IPS DF 6.9 (cell line): ENCODE measurements around the gene SPATA6.
"Not testable (repeated sequence)": the region's sequence is repeated elsewhere in the genome, so short reads cannot be mapped to it uniquely, and the experiment has no call there.

Source experiments
- DNase-seq: peaks from one replicate; pipeline ENCODE4 v3.0.0-alpha.2; 2013; ENCODE audit warnings: low read depth, low spot score
- H3K27ac ChIP-seq: one replicate; pipeline ENCODE4 v1.5.1; 2013; ENCODE audit warnings: low read length, control low read depth
- H3K27me3 ChIP-seq: 2 replicates; pipeline ENCODE4 v1.6.1; 2013; ENCODE audit warnings: mild to moderate bottlenecking, low read length; ENCODE audit not compliant: control insufficient read depth, insufficient read depth
- H3K36me3 ChIP-seq: 2 replicates; pipeline ENCODE4 v1.6.1; 2013; ENCODE audit warnings: low read length; ENCODE audit not compliant: control insufficient read depth, insufficient read depth
- H3K4me1 ChIP-seq: 2 replicates; pipeline ENCODE4 v1.6.1; 2013; ENCODE audit warnings: low read length; ENCODE audit not compliant: control insufficient read depth, insufficient read depth
- H3K4me3 ChIP-seq: 2 replicates; pipeline ENCODE4 v1.5.1; 2013; ENCODE audit warnings: mild to moderate bottlenecking, low read length
- H3K9me3 ChIP-seq: 2 replicates; pipeline ENCODE4 v1.6.1; 2013; ENCODE audit warnings: low read length, inconsistent platforms; ENCODE audit not compliant: control insufficient read depth, insufficient read depth
- WGBS: extraction: QIAGEN DNeasy Blood & Tissue Kit; methylation state at CpG from one replicate; pipeline ENCODE4 v1.1.7; 2013; ENCODE audit warnings: mixed read lengths, missing lambda C conversion rate; ENCODE audit not compliant: insufficient read length, insufficient coverage; 5-methylcytosine and 5-hydroxymethylcytosine counted together

SPATA6 gene

DNA sequence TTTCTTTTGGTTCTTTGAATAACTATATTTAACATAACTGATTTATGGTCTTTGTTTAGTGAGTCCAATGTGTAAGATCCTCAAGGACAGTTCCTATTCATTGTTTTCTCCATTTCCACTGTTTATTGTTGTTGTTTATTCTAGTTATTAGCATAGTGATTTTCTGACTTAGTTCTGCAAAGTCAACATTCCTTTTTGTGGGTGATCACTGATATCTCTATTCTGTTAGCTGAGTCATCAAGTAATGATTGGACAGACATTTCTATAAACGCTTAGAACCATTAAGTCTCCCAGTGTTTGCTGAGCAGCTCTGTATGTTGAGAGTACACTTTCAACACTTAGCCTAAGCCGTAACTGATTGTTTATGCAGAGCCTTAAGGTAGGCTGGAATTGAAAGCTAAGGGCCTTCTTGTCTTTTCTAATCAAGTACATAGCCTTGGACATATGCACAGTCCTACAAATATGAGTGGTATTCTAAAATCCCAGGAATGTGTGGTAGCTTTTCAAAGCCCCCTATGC is 162.4 kb downstream of the SPATA6 start:
- WGBS, result no CpG with 5 or more reads among the region's 2 CpGs
- DNase-seq, result no peak
- H3K4me1 ChIP-seq, result no peaks in the 10 kb centered on the region

DNA sequence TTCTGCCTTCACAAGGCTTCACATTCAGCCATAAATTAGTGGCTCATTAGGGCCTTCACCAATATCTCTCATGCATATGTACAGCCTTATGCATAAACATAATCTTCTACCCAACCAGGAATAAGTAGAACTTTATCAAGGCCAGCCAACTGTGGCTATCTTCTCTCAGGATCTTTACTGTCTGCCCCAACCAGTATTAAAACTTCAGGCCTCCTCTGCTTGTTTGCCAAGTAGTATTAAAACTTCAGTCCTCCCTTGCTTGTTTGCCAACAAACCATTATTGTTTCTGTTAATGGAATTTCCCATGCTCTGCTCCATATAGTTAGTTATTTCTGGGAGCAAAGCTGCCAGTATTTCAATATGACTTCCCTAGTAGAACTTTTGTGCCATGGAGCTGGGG is 169.4 kb downstream of the SPATA6 start:
- Histone ChIP-seq H3K36me3 (no peaks in the 10 kb centered on the region), H3K27ac (no peak overlapping the region), H3K9me3 (no peaks in the 10 kb centered on the region), H3K4me1 (no peaks in the 10 kb centered on the region), H3K27me3 (no peaks in the 10 kb centered on the region), H3K4me3 (no peak overlapping the region)
- no peak for DNase-seq

More for the DNA sequence above, 162.4 kb downstream of the SPATA6 start:
- H3K36me3 ChIP-seq, result no peaks in the 10 kb centered on the region
- no peaks in the 10 kb centered on the region for H3K9me3 ChIP-seq
- H3K27ac ChIP-seq, result no peak overlapping the region
- no peak overlapping the region for H3K4me3 ChIP-seq
- no peaks in the 10 kb centered on the region for H3K27me3 ChIP-seq

DNA sequence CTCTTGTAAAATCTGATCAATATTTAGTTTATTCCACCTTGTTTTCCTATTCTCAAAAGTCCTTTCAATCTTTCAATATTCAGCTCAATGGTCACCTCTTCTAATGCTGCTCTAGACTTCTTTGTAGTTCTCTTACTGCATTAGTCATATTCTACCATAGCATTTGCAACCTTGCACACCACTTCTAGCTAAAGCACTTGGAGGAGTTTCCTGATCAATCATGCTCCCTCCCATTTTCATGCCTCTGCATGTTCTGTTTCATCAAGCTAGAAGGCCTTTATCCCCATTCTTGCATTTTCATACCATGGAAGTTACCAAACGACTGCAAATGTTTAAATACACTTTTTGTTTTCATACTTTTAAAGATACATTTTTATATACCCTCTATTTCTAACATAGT is 177.3 kb downstream of the SPATA6 start:
- H3K27me3 ChIP-seq, result no peaks in the 10 kb centered on the region
- 100% methylated on average over 1 of the region's 1 CpG for WGBS
- DNase-seq, result no peak
- H3K4me1 ChIP-seq, result no peaks in the 10 kb centered on the region
- no peak overlapping the region for H3K27ac ChIP-seq
- H3K36me3 ChIP-seq, result no peaks in the 10 kb centered on the region
- no peaks in the 10 kb centered on the region for H3K9me3 ChIP-seq
- H3K4me3 ChIP-seq, result no peak overlapping the region

DNA sequence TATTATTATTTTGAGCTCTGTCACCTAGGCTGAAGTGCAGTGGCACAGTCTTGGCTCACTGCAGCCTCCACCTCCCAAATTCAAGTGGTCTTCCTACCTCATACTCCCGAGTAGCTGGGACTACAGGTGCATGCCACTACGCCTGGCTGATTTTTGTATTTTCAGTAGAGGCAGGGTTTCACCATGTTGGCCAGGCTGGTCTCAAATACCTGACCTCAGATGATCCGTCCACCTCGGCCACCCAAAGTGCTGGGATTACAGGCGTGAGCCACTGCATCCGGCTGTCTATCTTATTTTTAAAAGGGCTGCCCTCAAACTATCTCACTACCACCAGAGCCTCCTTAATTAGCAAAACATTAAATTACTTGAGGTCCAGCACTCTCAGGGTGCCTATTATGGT is 177.9 kb downstream of the SPATA6 start:
- not testable (repeated sequence) for H3K9me3 ChIP-seq, H3K4me3 ChIP-seq, DNase-seq, H3K4me1 ChIP-seq, H3K27ac ChIP-seq, H3K36me3 ChIP-seq, H3K27me3 ChIP-seq
- WGBS, result no CpG with 5 or more reads among the region's 6 CpGs

DNA sequence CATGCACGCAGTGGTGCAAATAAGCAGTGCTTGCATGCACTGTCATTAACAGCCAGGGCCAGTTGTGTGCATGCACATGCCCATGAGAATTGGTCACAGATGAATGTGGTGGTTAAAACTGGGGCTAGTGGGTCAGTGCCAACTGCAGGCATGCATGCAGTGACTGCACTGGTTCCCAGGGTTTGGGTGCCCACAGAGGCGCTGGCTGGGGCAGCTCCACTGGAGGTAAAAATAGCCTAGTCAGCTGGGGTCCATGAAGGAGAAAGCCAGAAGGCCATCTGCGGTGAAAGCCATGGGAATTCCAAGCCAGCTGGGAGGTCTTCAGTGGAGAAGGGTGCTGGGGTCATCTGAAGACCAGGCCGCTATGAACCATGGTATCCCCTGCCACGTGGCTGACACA is 179.3 kb downstream of the SPATA6 start:
- H3K27me3 ChIP-seq, result no peaks in the 10 kb centered on the region
- H3K9me3 ChIP-seq, result no peaks in the 10 kb centered on the region
- H3K36me3 ChIP-seq, result no peaks in the 10 kb centered on the region
- H3K4me3 ChIP-seq, result no peak overlapping the region
- no CpG with 5 or more reads among the region's 5 CpGs for WGBS
- no peak overlapping the region for H3K27ac ChIP-seq
- no peak for DNase-seq
- no peaks in the 10 kb centered on the region for H3K4me1 ChIP-seq

DNA sequence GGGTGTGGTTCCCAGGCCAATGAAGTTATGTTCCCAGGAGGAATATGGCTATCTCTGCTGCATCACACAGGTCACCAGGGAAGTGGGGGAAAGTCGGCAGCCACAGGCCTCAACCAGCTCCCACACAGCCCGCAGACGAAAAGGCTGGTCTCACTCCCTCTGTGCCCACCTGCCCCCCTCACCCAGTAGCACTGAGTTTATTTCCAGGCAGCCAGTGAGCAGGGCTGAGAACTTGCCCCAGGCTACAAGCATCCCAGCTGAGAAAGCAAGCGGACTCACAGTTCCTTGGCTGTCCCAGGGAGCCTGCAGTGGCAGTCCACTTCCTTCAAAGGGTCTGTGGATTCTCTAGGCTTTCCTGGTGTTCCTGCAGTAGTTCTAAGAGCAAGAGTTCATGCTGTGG is 180.6 kb downstream of the SPATA6 start:
- Histone ChIP-seq H3K27me3 (no peaks in the 10 kb centered on the region), H3K9me3 (no peaks in the 10 kb centered on the region), H3K4me1 (no peaks in the 10 kb centered on the region), H3K36me3 (no peaks in the 10 kb centered on the region), H3K27ac (no peak overlapping the region), H3K4me3 (no peak overlapping the region)
- no CpG with 5 or more reads among the region's 4 CpGs for WGBS
- DNase-seq, result no peak

DNA sequence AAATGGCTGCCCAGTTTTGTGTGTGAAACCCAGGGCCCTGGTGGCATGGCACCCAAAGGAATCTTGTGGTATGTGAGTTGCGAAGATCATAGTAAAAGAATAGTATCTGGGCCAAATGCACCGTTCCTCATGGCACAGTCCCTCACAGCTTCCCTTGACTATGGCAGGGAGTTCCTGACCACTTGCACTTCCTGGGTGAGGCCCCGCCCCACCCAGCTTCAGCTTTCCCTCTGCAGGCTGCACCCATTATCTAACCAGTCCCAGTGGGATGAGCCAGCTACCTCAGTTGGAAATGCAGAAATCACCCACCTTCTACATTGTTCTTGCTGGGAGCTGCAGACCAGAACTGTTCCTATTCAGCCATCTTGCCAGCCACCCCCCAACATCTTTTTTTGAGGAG is 186.5 kb downstream of the SPATA6 start:
- H3K27me3 ChIP-seq, result no peaks in the 10 kb centered on the region
- no peaks in the 10 kb centered on the region for H3K9me3 ChIP-seq
- no CpG with 5 or more reads among the region's 3 CpGs for WGBS
- H3K36me3 ChIP-seq, result no peaks in the 10 kb centered on the region
- H3K27ac ChIP-seq, result no peak overlapping the region
- H3K4me1 ChIP-seq, result no peaks in the 10 kb centered on the region
- DNase-seq, result no peak
- no peak overlapping the region for H3K4me3 ChIP-seq

DNA sequence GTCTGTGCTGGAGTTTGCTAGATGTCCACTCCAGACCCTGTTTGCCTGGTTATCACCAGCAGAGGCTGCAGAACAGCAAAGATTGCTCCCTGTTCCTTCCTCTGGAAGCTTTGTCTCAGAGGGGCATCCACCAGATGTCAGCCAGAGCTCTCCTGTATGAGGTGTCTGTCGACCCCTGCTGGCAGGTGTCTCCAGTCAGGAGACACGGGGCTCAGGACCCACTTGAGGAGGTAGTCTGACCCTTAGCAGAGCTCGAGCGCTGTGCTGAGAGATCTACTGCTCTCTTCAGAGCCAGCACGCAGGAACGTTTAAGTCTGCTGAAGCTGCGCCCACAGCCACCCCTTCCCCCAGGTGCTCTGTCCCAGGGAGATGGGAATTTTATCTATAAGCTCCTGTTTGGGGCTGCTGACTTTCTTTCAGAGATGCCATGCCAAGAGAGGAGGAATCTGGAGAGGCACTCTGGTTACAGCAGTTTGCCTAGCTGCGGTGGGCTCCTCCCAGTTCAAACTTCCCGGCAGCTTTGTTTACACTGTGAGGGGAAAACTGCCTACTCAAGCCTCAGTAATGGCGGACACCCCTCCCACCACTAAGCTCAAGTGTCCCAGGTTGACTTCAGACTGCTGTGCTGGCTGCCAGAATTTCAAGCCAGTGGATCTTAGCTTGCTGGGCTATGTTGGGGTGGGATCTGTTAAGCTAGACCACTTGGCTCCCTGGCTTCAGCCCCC is 187.1 kb downstream of the SPATA6 start:
- not testable (repeated sequence) for H3K27ac ChIP-seq, H3K9me3 ChIP-seq, H3K4me1 ChIP-seq, H3K27me3 ChIP-seq, DNase-seq, H3K4me3 ChIP-seq, H3K36me3 ChIP-seq
- WGBS, result no CpG with 5 or more reads among the region's 10 CpGs

DNA sequence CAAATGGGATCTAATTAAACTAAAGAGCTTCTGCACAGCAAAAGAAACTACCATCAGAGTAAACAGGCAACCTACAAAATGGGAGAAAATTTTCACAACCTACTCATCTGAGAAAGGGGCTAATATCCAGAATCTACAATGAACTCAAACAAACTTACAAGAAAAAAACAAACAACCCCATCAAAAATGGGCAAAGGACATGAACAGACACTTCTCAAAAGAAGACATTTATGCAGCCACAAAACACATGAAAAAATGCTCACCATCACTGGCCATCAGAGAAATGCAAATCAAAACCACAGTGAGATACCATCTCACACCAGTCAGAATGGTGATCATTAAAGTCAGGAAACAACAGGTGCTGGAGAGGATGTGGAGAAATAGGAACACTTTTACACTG is 189.7 kb downstream of the SPATA6 start:
- DNase-seq, H3K36me3 ChIP-seq, H3K9me3 ChIP-seq, H3K4me3 ChIP-seq, H3K27me3 ChIP-seq, H3K27ac ChIP-seq, H3K4me1 ChIP-seq: not testable (repeated sequence)

DNA sequence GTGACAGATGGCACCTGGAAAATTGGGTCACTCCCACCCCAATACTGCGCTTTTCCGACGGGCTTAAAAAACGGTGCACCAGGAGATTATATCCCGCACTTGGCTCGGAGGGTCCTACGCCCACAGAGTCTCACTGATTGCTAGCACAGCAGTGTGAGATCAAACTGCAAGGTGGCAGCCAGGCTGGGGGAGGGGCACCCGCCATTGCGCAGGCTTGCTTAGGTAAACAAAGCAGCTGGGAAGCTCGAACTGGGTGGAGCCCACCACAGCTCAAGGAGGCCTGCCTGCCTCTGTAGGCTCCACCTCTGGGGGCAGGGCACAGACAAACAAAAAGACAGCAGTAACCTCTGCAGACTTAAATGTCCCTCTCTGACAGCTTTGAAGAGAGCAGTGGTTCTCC is 194.6 kb downstream of the SPATA6 start:
- DNase-seq, H3K36me3 ChIP-seq, H3K9me3 ChIP-seq, H3K27me3 ChIP-seq, H3K27ac ChIP-seq, H3K4me3 ChIP-seq, H3K4me1 ChIP-seq: not testable (repeated sequence)
- WGBS, result no CpG with 5 or more reads among the region's 10 CpGs

DNA sequence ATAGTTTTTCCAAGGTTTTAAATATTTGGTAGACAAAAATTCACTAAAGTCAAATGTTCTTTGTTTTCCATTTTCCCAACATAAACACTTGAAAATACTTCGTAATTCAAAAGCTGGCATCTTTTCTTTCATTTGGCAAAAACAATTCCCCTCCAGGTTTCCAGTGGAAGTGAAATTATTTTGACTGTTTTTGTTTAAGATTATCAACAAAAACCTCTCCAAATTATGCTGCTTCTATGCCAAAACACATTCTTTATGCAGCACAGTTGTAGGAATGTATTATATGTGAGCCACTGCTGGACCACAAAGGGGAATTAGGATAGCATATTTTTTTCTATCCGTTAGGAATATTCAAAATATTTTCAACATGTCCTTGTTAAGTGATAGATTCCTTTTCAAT is 205.4 kb downstream of the SPATA6 start:
- no peaks in the 10 kb centered on the region for H3K27me3 ChIP-seq
- no peak for DNase-seq
- H3K36me3 ChIP-seq, result no peaks in the 10 kb centered on the region
- H3K9me3 ChIP-seq, result no peaks in the 10 kb centered on the region
- H3K4me1 ChIP-seq, result no peaks in the 10 kb centered on the region
- H3K4me3 ChIP-seq, result no peak overlapping the region
- no peak overlapping the region for H3K27ac ChIP-seq
- WGBS, result no CpG with 5 or more reads among the region's 2 CpGs
